Measurements from ENCODE around the gene PPARG.

PPARG gene

DNA sequence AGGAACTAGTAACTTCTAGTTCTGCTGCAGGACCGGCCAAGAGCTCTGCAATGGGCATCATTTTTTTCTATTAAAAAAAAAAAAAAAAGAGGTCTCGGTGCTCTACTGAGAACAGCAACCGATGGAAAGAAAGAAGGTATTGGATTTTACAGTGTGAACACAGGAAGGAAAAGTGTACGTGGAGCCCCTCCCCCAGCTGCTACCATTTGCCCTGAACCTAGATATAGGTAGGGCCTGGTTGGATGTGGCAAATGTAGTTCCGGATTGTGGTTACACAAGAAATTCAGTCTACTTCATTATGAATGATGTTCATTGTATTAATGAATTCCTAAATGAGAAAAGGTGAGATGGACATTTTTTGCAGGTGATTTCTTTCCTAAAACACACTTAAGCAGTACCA, 17.9 kb upstream of the PPARG start:
- TF ChIP-seq CTCF (IDR thresholded peaks at IDR 0.05) = no peak

DNA sequence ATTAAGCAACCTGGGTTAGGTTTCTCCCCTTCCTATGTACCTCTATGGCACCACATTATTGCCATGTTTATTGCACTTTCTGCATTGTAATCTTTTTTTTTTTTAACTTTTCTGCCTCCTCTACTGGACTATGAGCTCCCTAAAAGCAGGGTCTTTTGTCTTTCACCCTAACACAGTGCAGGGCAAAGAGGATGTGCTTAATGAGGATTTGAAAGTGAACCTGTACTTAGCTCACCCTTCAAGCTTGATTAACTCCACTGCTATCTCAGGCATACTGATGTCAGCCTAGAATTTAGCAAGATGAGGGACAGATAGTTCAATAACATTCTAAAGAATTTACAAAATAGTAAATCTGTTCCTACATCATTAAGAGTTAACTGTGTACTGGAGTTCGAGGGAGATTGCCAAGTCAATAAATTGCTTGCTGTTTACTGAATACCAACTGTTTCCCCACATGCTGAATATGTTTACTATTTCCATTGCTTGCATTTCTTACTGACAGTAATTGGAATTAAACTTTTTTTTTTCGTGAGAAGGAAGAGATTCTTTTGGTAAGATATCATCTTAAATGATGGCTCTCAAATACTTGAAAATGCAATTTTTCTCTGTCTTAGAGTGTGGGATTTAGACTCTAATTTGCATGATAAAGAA, 15.7 kb upstream of the PPARG start:
- no peak for TF ChIP-seq CTCF (IDR thresholded peaks at IDR 0.05)

DNA sequence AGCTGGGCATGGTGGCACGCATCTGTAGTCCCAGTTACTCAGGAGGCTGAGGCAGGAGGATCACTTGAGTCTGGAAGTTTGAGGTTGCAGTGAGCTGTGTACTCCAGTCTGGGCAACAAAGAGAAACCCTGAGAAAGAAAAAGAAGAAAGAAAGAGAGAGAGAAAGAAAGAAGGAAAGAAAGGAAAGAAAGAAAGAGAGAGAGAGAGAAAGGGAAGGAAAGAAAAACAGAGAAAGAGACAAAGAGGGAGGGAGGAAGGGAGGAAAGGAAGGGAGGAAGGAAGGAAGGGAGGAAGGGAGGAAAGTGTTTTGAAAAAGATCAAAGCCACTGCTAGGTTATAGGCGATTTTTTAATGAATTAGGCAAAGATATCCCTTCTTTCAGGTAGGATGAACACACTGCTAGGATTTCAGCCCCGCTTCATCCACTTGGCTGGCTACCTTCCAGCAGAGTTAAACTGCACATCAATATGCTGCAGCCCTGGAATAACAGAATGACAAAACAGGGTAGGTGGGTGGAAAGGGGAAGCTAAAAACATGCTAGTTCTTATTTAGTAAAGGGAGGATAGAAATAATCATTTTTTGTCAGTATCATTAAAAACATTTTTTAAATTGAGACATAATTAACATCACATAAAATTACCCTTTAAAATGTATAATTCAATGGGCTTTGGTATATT, 12.8 kb upstream of the PPARG start:
- TF ChIP-seq CTCF (IDR thresholded peaks at IDR 0.05) = no peak

DNA sequence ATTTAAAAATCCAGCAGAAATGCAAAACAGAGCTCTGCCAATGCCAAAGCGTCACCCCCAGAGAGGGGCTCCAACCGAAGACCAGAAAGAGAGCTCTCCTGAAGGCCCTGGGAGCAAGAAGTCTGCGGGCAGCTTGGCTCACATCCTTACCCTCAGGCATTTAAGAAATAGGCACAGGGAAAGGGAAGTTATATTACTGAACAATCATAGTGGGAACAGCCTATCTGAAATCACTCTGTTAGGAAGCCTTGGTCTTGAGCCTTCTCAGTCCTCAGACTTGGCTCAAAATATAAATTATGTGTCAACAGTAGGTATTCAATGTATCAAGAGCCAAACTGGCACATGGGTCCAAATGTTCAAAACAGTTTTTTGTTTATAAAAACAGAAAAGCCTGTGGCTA, 10.3 kb upstream of the PPARG start:
- TF ChIP-seq CTCF (IDR thresholded peaks at IDR 0.05) = no peak

DNA sequence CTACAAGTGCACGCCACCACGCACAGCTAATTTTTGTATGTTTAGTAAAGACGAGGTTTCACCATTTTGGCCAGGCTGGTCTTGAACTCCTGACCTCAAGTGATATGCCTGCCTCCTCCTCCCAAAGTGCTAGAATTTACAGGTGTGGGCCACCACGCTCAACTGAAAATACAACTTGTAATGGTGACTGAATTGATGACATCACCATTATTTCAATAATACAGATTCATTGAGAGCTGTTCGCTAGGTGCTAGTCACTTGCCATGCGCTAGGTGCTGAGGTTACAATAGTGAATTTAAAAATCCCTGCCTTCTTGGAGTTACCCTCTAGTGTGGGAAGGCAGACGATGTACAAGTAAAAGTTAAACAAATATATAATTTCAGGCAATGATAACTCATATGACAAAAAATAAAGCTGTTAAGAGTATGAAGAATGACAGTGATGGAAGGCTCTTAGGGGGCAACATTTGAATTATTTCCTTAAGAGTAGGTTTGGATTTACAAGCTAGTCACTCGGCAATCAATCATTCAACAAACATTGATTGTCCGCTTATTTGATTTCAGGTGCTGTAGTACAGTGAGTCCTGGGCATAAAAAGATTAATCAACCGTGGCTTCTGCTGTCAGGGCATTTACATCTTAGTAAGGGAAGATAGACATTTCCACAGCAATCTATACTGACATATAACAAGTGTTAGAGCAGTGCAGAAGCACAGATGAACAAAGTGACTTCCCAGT, 9.1 kb upstream of the PPARG start:
- TF ChIP-seq CTCF (IDR thresholded peaks at IDR 0.05) = no peak

DNA sequence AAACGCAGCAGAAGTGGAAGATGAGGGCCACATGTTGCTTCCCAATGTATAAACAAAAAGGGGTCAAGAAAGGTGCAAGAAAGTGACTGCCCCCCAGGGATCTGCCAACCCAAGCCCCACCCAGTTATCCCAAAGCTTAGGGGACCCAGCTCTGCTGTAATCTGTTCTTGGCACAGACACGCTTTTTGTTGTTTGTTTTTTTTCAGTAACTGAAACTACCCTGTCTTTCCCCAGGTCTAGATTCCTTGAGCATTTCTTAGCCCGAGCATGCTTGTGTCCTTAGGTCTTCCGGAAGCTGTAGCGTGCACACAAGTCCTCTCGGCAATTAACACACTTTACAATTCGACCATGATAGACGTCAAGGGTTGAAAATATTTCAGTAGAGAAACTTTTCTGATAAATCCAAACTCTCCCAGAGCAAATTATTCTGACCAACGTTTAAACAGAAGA, 8.5 kb upstream of the PPARG start:
- TF ChIP-seq CTCF (IDR thresholded peaks at IDR 0.05) = no peak

GRCh38 chr3:12284591-12284990, 4.3 kb upstream of the PPARG start:
- no peak for TF ChIP-seq CTCF (IDR thresholded peaks at IDR 0.05)
